HG03565 (cell line): Measurements from ENCODE around the gene SDHAF3.
"Not testable (repeated sequence)": the region's sequence is repeated elsewhere in the genome, so short reads cannot be mapped to it uniquely, and the experiment has no call there.

ENCODE experiments used
- ATAC-seq: cut with Tn5 transposase; IDR thresholded peaks from one replicate; pipeline ENCODE4 v1.9.1; 2021; ENCODE audit warnings: mild to moderate bottlenecking, moderate library complexity; ENCODE audit not compliant: unreplicated experiment

Gene SDHAF3

DNA sequence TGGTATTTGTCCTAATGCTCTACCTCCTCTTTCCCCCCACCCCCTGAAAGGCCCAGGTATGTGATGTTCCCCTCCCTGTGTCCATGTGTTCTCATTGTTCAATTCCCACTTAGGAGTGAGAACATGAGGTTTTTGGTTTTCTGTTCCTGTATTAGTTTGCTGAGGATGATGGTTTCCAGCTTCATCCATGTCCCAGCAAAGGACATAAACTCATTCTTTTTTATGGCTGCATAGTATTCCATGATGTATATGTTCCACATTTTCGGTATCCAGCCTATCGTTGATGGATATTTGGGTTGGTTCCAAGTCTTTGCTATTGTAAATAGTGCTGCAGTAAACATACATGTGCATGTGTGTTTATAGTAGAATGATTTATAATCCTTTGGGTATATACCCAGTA lies 5.6 kb downstream of the SDHAF3 start:
- ATAC-seq = not testable (repeated sequence)

DNA sequence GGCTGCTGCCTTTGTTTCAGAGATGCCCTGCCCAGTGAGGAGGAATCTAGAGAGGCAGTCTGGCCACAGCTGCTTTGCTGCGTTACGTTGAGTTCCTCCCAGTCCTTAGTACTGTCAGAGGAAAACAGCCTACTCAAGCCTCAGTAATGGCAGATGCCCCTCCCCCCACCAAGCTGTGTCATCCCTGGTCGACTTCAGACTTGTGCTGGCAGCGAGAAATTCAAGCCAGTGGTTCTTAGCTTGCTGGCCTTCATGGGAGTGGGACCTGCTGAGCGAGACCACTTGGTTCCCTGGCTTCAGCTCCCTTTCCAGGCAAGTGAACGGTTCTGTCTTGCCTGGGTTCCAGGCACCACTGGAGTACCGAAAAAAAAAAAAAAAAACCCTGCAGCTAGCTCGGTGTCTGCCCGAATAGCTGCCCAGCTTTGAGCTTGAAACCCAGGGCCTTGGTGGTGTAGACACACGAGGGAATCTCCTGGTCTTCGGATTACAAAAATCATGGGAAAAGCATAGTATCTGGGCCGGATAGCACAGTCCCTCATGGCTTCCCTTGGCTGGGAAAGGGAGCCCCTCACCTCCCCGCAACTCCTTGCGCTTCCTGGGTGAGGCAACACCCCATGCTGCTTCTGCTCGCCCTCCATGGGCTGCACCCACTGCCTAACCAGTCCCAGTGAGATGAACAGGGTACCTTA lies 9.1 kb downstream of the SDHAF3 start:
- no peak for ATAC-seq

DNA sequence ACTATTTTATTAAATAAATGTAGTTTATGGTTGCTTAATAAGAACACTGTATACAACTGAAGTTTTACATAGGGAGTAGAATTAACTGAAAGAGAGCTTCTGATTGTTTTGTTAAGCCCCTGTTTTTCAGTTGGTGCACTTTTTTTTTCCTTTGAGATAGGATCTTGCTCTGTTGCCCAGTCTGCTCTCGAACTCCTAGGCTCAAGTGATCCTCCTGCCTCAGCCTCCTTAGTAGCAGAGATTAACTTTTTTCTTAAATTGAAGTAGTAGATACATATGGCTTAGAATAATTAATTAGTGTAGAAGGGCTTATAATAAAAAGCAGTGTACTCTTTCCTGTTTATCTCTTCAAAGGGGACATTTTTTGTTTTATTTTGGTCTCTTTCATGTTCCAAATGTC lies 11.2 kb downstream of the SDHAF3 start:
- ATAC-seq = no peak

DNA sequence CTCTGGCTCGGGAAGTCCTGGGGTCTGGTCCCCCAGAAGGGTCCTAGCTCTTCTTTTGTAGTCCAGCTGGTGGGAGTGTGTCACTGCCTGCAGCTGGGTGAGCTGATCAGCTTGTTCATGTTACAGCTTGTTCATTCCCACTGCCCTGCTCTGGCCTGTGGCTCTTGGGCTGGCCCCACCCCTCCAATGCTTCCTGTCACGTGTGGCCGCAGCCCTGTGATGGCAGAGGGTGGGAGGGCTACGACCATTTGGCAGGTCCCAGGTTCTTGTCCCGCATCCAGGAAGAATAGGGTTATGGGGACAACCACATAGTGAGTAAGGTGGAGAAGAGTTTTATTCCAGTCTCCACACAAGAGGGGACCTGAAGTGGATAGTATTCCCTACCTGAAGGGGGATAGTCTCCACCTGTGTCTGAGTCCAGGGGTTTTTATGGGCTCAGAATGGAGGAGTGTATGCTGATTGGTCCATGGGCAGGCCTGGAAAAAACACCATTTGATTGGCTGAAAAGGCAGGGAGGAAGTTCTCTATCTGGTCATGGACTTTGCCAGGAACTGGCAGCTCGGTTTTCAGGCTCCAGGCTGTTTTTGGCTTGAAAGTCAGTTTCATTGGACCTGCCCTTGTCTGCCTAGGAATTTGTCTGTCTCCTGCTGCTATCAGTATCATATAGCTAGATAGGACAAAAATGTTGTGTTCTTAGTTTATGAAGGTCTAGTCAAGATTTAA lies 13.1 kb downstream of the SDHAF3 start:
- ATAC-seq = no peak

DNA sequence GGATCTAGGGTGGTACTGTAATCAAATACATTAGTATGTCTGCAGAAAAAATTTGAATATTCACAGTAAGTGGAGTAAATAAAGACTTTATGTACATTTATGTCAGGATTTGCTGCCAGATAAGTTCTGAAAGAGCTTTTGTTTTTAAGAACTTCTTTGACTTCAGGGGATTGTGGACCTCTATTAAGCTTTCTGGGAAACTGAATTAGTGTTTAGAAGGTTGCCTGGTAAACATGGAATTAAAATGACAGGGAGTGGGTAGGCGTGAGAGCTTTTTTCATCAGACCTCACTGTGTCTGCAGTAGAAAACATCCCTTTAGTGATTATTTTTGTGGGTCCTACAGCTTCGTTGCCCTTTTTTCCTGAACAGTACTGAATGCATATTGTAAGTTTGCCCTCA lies 15.7 kb downstream of the SDHAF3 start:
- no peak for ATAC-seq

DNA sequence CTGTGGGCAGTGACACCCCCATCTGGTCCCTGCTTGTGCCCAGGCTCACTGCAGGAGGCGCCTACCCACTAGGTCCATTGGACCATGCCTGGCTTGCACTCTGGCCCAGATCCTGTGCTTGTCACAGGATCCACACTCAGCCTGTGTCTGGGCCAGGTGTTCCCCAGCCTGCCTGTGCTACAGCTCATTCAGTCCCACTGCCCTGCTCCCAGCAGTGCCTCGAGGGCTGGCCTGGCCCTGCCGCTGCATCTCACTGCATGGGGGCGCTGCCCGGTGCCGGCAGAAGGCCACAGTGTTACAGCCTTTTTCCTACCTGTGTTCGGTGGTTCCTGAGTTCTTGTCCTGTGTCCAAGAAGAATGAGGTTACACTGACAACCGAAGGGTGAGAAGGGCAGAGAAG lies 21.3 kb downstream of the SDHAF3 start:
- no peak for ATAC-seq

DNA sequence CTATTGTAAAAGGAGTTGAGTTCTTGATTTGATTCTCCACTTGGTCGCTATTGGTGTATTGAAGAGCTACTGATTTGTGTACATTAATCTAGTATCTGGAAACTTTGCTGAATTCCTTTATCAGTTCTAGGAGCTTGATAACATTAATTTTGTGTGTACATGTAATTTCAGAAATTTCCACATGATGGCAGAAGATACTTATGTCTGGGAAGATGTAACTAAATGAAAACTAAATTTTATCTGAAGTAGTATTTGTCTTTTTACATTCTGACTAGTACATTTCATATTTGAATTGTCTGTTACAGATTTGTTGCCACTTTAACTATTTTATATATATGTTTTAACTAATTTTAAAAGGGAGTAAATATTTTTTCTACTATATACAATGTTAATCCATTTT lies 27.6 kb downstream of the SDHAF3 start:
- ATAC-seq = peak; percentile 59

DNA sequence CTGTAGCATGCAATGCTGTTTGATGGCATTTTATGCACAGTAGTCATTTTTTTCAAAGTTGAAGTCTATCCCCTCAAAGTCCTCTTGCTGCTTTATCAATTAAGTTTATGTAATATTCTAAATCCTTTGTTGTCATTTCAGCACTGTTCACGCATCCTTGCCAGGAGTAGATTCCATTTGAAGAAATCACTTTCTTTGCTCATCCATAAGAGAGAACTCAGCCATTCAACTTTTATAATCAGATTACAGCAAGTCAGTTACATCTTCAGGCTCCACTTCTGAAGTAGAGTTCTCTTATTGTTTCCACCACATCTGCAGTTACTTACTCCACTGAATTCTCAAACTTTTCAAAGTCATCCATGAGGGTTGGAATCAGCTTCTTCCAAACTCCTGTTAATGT lies 32.3 kb downstream of the SDHAF3 start:
- ATAC-seq = no peak

DNA sequence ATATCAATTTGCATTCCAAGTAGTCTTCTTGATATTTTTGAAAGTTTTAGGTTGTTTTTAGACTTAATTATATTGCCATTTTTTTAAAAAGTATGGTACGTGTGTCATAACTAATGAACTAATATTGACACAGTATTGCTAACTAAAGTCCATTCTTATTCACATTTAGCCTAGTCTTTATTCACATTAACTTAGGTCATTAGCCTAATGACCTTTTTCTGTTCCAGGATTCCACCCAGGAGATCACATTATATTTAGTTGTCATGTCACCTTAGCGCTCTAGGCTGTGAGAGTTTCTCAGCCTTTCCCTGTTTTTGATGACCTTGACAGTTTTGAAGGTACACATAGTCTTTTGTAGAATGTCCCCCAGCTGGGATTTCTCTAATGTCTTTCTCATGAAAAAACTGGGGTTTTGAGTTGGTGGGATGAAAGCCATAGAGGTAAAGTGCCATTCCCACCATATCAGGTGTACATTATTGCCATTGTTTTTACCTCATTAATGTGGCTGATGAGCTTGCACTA lies 38.5 kb downstream of the SDHAF3 start:
- ATAC-seq = no peak

DNA sequence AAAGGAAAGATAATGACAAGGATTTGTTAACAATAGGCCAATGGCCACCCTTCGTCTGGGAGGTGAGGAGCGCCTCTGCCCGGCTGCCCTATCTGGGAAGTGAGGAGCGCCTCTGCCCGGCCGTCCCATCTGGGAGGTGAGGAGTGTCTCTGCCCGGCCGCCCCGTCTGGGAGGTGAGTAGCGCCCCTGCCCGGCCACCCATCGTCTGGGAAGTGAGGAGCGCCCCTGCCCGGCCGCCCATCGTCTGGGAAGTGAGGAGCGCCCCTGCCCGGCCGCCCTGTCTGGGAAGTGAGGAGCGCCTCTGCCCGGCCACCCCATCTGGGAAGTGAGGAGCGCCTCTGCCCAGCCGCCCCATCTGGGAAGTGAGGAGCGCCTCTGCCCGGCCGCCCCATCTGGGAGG lies 42.5 kb downstream of the SDHAF3 start:
- ATAC-seq = not testable (repeated sequence)

DNA sequence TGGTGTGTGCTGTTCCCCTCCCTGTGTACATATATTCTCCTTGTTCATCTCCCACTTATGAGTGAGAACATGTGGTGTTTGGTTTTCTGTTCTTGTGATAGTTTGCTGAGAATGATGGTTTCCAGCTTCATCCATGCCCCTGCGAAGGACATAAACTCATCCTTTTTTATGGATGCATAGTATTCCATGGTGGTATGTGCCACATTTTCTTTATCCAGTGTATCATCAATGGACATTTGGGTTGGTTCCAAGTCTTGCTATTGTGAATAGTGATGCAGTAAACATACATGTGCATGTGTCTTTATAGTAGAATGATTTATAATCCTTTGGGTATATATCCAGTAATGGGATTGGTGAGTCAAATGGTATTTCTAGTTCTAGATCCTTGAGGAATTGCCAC lies 44.1 kb downstream of the SDHAF3 start:
- ATAC-seq = not testable (repeated sequence)

DNA sequence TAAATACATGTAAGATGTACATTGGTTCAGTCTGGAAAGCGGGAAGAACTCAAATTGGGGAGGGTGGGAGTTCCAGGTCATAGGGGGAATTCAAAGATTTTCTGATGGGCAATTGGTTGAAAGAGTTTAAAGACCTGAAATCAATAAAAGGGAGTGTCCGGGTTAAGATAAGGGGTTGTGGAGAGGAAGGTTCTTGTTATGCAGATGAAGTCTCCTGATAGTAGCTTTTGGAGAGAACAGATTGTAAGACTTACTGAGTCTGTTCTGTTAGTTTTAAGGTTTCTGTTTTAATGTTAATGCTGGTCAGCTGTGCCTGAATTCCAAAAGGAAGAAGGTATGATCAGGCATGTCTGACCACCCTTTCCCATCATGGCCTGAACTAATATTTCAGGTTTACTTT lies 48.8 kb downstream of the SDHAF3 start:
- no peak for ATAC-seq

DNA sequence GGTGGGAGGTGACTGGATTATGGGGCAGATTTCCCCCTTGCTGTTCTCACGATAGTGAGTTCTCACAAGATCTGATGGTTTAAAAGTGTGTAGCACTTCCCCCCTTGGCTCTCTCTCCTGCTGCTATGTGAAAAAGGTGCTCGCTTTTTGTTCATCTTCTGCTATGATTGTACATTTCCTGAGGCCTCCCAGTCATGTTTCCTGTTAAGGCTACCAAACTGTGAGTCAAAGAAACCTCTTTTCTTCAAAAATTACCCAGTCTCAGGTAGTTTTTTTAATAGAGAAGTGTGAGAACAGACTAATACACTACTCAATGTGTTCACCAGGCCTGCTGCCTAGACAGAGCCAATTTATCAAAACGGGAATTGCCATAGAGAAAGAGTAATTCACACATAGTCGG lies 49.7 kb downstream of the SDHAF3 start:
- ATAC-seq = no peak

DNA sequence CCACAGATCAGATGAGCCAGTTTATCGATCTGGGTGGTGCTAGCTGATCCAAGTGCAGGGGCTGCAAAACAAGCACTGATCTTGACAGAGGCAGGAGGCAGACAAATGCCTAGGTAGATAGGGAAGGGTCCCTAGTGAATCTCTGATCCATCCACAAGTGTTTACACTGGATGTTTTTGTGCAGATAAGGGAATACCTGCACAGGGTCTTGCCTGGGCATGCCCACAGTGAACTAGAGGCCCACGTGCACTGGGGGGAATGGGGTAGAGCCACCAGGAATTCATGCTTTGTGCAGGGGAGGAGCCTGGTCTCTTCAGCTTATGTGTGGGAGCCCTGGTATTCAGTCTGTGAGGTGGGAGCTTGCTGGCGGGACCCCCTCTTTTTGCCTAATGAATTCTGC lies 50.3 kb downstream of the SDHAF3 start:
- no peak for ATAC-seq

DNA sequence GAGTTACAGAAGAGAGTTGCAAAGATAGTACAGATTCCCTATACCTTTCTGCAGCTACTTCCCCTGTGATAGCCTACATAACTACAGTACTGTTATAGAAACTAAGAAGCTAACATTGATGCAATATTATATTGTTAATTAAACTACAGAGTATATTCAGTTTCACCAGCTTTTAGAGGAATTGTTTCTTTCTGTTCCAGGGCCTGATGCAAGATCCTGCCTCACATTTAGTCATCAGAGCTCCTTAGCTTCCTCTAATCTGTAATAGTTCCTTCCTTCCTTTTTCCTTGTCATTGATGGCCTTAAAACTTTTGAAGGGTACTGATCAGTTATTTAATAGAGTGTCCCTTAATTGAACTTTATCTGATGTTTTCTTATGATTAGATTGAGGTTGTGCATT lies 56.8 kb downstream of the SDHAF3 start:
- ATAC-seq = no peak

DNA sequence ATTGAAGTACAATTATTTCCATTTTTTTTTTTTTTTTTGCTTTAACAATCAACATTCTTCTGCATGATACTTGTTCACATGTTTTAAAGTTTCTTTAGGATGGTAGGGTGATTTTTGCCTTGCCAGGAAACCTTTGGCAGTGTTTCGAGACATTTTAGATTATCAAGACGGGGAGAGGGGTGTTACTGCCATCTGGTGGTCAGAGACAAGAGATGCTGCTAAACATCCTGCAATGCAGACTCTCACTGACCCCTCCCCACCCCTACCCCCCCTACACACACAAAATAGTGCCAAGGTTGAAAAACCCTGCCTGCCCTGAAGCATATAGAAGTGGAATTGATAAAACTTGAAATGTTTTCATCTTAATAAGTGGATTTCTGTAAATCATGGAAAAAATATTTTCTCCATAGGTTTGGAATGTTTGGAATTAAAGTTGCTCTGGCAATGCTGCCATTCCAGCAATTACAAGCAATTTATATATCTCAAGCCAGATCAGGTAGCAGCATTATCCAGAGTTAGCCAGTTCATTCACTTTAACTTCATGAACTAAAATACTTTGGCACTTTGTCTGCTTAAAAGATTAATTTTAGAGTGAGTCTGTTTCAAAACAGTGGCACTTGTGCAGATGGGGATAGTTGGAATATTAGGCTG lies 62.1 kb downstream of the SDHAF3 start:
- peak; percentile 53 for ATAC-seq

DNA sequence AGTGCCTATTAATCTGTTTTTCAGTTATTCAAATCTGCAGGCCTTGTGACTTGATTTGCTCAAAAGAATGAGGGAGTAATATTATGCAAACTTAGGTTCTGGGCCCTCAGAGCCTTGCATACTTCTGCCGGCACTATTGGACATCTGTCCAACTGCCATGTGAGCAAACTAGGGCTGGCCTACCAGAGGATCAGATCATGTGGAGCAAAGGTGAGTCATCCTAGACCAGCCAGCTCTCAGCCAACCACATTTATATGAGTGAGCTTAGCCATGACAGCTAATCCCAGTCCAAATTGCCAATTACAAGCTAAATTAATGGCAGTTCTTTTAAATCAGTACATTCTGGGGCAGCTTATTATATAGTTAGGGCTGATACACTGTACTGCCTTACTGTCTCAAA lies 69.6 kb downstream of the SDHAF3 start:
- no peak for ATAC-seq

DNA sequence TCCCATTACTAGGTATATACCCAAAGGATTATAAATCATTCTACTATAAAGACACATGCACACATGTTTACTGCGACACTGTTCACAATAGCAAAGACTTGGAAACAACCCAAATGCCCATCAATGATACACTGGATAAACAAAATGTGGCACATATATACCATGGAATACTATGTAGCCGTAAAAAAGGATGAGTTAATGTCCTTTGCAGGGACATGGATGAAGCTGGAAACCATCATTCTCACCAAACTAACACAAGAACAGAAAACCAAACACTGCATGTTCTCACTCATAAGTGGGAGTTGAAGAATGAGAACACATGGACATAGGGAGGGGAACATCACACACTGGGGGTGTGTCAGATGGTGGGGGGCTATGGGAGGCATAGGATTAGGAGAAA lies 78.7 kb downstream of the SDHAF3 start:
- ATAC-seq = not testable (repeated sequence)

DNA sequence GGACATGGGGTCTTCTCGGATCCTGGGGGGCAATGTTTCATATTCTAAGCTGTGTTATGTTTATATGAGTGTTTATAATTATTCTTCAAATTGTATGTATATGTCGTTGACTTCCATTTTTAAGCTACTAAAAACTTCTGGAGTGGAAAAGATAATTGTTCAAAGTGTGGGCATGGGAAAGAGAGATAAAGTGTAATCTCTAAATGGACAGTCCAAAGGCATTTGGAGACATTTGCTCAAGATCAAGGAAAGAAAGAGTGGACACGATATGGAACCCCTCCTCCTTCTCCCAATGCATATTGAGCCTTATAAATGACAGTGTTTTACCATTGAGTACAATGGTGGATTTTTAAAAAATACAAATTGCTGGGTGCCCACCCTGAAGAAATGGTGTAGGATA lies 81.1 kb downstream of the SDHAF3 start:
- ATAC-seq = no peak

DNA sequence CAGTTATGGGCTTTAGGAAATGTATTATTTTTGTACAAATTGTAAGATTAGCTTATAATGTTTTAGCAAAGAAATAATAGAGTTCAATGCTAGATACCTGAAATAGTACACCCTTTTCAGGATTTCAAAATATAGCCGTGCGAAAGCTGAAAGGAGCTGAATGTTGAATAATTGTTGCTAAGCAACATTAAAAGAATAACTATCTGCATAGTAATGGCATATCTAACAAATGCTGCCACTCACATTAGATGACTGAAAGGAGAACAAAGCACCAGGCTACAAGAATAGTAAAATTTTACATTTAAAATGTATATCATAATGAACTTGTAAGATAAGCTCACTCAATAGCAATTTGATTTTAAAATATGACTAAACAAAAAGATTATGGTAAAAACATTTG lies 82.5 kb downstream of the SDHAF3 start:
- ATAC-seq = no peak

DNA sequence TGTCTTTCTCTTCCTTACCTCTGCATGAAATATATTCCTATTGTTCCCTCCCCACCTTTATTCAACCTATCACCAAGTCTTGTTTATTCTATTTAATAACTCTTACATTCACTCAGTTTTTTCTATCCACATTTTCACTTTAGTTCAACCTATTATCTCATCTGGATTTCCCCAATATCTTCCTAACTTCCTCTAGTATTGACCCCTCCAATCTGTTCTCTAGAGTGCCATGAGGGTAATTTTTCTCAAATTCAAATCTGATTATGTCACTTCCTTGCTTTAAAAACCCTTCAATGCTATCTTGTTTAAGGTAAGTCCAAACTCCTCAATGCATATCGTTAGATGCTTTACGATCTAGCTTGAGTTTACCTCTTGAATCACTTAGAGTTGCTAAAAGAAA lies 86.5 kb downstream of the SDHAF3 start:
- no peak for ATAC-seq

DNA sequence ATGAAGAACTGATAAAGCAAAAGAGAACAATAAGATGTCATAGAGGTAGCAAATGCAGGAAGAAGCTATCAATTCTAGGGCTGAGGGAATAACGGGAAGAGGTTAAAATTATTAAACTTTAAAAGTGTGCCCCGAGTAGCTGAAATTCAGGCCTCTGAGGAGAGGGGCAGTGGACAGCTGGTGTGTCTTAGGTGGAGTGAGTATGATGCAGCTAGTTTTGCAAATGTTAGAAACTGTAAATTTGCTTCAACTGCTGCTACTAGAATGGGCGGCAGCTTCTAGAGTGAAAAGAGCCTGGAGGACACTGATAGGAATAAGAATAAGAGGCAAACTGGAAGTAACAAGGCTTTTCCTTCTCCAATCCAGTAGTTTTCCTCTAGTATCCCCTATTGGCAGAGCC lies 87.3 kb downstream of the SDHAF3 start:
- ATAC-seq = no peak
